HG03135 (cell line): Measurements from ENCODE around the gene FGF14.
"Not testable (repeated sequence)": the region's sequence is repeated elsewhere in the genome, so short reads cannot be mapped to it uniquely, and the experiment has no call there.

Experiments used
- ATAC-seq: cut with Tn5 transposase; IDR thresholded peaks from one replicate; pipeline ENCODE4 v1.9.1; 2021; ENCODE audit warnings: mild to moderate bottlenecking, moderate library complexity; ENCODE audit not compliant: unreplicated experiment

Gene FGF14

GRCh38 chr13:102068323-102068722, 333.5 kb downstream of the FGF14 start:
- not testable (repeated sequence) for ATAC-seq

GRCh38 chr13:102055090-102055779, 346.6 kb downstream of the FGF14 start:
- ATAC-seq = no peak

- ATAC-seq = no peak
Observed at GRCh38 chr13:102049853-102050252, 352.0 kb downstream of the FGF14 start.

- ATAC-seq = no peak
Observed at GRCh38 chr13:102045731-102046130, 356.1 kb downstream of the FGF14 start.

GRCh38 chr13:102042746-102043145, 359.1 kb downstream of the FGF14 start:
- ATAC-seq = no peak

- no peak for ATAC-seq
Observed at GRCh38 chr13:102041544-102041943, 360.3 kb downstream of the FGF14 start.

GRCh38 chr13:102040812-102041211, 361.0 kb downstream of the FGF14 start:
- ATAC-seq = no peak

- ATAC-seq = no peak
Observed at GRCh38 chr13:102039264-102039663, 362.6 kb downstream of the FGF14 start.

GRCh38 chr13:102038787-102039186, 363.1 kb downstream of the FGF14 start:
- ATAC-seq = no peak

- ATAC-seq = no peak
Observed at GRCh38 chr13:102035969-102036368, 365.9 kb downstream of the FGF14 start.

GRCh38 chr13:102033857-102034331, 368.0 kb downstream of the FGF14 start:
- ATAC-seq = no peak

- ATAC-seq = no peak
Observed at GRCh38 chr13:102033386-102033785, 368.5 kb downstream of the FGF14 start.

GRCh38 chr13:102028868-102029267, 373.0 kb downstream of the FGF14 start:
- no peak for ATAC-seq

GRCh38 chr13:102028206-102028605, 373.6 kb downstream of the FGF14 start:
- no peak for ATAC-seq

GRCh38 chr13:102021777-102022176, 380.1 kb downstream of the FGF14 start:
- ATAC-seq = no peak

- ATAC-seq = no peak
Observed at GRCh38 chr13:102020611-102021216, 381.1 kb downstream of the FGF14 start.

- no peak for ATAC-seq
Observed at GRCh38 chr13:102018716-102019115, 383.1 kb downstream of the FGF14 start.

- no peak for ATAC-seq
Observed at GRCh38 chr13:102017248-102017647, 384.6 kb downstream of the FGF14 start.

GRCh38 chr13:102012299-102013293, 389.3 kb downstream of the FGF14 start:
- ATAC-seq = no peak

- not testable (repeated sequence) for ATAC-seq
Observed at GRCh38 chr13:102011455-102011854, 390.4 kb downstream of the FGF14 start.

- ATAC-seq = no peak
Observed at GRCh38 chr13:102003848-102004570, 397.8 kb downstream of the FGF14 start.
